ENCODE measurements around the gene TRAF3. TPM values are rescaled to one million over a fixed set of nuclear protein-coding genes. Genes with fewer than 3 reads are reported as not detected.

TRAF3 gene
- total RNA-seq, 1 donor from 2014 or later, result 8.5 TPM

DNA sequence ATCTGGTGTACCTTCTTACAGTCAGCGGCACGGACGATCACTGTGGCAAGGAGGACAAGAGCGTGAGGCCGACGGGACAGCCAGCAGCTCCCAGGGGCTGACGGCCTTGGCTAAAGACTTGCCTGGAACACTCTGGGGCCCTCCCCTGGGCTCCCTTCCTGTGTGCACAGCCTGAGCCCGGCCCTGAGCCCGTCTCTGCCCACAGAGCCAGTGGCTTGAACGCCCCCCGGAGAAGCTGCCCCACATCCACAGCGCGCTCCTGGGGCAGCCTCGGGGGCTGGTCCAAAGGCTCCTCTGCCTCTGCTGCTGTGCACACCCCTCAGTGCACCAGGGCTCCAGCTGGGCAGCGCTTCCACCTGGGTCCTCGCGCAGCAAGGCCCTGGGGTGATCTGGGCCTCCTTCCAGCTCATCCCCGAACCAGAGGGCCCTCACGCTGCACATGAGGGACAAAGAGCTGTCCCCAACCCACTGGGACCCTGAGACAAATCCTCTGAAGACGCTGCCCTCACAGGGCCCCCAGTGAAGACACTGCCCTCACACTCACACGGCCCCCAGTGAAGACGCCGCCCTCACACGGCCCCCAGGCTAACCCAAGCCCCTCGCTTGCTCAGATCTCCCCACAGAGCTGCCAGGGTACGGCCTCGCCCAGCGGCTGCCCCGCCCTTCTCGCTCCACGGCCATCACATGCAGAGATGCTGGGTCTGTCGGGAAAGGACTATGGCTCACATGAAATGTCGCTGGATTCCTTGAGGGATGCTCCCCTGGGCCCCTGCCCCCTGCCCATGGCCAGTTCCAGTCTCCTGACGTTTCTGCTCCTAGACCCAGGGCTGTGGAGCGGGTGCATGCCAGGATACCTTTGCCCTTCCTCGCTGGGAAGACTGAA, 167.4 kb downstream of the TRAF3 start:
- no peak for DNase-seq (ENCODE audit: low spot score)
- ATAC-seq, result no peak

DNA sequence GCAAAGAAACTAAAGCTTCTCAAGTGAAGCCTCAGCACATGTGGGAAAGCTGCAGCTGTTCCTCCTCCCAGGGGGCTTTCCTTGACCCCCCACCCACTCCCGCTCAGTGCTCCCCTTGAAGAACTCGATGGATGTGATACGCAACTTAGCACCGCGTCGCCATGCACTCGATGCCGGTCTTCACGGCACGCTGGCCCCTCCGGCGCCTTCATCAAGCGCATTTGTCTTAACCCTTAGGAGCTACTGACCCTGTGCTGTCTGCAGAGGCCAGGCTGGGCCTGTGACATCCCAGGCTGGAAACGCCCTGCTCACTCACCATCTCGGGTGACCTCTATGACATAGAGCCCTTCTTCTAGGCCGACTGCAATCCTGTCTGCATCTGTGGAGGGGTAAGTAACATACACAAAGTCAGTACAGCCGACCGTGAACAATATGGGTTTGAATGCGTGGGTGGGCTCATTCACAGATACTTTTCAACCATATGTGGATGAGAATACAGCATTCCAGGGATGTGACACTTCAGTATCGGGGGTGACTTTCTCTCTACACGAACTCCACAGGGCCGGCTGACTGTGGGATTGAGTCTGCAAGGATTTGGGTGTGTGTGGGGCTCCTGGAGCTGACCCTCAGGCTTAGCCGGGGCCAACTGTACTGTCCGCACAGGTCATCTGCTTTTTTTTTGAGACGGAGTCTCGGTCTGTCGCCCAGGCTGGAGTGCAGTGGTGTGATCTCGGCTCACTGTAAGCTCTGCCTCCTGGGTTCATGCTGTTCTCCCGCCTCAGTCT, 168.3 kb downstream of the TRAF3 start:
- DNase-seq (ENCODE audit: low spot score) (no peak), ATAC-seq (no peak)

DNA sequence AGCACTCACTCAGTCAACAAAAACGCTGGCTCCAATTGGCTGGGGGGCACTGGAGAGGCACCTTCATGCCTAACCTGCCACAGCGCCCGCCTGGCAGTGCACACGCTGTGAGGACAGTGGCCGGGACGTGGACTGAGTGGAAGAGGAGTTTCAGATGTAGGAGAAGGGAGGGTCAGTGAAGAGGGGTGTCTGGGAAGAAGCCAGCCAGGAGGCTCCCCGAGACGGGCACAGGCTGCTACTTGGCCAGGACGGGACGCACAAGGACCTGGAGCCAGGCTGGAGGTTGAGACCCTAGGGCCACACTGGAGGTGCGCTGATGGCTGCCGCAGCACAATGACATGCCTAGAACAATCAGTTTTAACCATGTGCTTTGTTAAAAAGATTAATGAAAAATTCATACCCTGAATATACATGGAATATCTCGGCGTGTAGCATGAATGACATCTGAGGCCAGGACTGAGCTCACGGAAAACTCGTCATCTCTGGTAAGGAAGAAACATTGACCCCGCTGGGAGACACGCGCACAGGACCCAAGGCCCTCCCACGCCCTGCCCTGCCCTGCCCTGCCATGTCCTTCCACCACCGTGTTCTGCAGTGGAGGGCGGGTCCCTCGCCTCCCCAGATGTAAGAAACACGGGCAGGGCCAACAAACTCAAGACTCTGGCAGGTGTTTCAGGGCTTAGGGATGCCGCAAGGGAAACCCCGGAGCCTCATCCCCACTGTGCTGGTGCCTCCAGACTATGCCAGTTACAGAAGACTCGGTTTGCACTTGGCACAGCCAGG, 170.3 kb downstream of the TRAF3 start:
- DNase-seq (ENCODE audit: low spot score) (no peak), ATAC-seq (no peak)

DNA sequence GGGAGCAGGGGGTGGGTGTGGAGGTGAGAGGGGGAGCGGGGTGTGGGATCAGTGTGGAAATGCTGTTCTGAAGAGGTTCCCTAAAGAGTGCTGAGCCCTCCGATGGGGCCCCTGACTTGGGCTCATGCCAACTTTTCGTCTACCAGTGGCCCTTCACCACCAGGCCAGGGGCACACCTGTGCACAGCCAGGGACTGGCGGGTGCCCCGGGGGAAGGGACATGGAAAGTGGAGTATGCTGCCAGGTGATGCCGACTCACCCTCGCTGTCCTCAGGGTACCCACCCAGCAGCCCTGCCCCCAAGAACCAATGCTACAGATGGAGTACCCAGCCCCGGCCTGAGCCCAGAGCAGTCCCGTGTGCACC, 171.4 kb downstream of the TRAF3 start:
- no peak for DNase-seq (ENCODE audit: low spot score)
- ATAC-seq, result no peak

DNA sequence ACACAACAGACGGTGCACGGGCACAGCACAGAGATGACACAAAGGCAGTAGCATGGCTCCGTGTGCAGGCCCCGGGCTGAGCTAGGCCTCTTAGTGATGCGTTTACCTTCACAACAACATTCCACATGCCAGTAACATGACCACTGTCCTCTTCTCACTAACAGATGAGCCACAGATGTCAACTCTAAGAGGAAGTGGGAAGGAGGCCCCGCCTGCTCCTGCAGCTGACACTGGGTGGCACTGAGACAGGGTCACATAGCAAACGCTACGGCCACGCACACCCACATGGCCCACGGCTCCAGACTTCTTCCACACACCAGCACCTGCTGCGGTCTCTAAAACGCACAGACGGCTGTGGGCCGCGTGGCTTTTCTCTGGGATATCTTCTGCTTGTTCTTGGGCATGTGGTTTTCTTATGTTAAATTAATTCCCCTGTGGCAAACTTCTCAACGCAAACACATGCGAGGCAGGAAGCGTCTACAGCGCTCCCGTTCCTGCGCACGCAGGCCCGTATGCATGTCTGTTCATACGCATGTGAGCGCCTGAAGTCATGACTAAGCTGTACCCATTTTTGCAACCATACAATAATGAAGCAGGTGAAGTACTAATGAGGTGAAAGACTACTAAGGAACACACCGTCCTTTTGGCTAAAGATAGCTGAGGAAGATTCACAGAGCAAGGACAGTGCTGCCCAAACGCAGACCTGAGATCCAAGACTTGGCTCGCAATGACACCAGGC, 172.0 kb downstream of the TRAF3 start:
- DNase-seq (ENCODE audit: low spot score) (no peak), ATAC-seq (no peak)

DNA sequence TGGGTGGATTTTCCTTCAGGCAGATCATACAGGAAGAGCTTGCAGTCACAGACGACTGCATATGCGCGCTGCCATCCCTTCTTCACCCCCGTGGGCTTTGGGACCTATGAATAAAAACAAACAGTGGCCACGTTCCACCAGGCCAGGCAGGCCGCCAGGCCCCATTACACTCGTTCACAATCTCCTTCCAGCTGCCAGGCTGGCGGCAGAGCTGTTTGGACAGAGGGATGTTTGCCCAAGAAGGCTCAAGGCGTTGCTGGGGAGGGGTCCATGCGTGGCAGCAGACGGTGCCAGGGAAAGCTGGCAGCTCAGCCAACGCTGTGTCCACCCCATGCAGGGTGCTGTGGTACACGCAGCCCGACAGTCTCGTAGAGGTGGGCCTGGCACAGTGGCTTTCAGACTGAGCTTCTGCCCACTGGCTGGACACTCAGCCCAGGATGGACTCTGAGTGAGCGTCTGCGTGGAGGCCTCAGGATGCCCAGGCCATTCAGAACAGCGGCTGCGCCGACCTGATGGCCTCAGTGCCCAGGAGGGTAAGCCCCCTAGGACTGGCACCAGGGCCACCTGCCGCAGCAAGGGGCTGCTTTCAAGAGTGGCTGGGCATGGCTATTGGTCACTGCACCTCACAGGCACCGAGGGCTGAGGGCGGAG, 172.7 kb downstream of the TRAF3 start:
- ATAC-seq (peak; percentile 84), DNase-seq (ENCODE audit: low spot score) (peak; percentile 82)

DNA sequence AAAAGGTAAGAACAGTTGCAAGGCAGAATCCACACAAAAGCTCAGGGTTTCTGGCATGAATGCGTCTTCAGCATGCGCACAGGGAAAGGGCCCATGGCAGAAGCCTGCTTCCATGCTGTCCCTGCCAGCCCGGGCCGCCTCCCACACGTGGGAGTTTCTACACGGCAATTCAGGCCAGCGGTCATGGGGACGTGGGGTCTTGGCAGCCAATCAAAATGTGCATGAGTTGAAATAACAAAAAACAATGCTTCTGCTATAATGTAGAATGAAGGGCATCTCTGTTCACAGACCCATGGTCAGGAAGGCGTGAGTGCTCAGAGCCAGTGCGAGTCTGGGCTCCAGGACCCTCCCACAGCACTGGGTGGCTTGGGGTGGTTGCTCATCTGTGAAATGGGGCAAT, 173.8 kb downstream of the TRAF3 start:
- DNase-seq (ENCODE audit: low spot score) (no peak), ATAC-seq (no peak)

DNA sequence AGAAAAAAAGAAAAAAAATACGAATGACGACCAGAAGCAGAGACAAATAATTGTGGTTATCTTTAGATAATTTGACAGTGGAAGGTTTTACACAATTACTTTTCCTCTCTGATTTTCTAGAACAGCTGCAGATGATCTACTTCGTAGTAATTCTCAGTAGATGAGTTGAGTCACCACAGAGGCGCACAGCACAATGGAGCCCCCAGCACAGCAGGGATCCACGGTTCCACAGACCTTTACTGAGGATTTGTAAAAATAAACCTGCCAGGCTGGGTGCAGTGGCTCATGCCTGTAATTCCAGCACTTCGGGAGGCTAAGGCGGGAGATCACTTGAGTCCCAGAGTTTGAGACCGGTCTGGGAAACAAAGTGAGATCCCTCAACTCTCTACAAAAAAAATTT, 174.6 kb downstream of the TRAF3 start:
- ATAC-seq (no peak), DNase-seq (ENCODE audit: low spot score) (no peak)

DNA sequence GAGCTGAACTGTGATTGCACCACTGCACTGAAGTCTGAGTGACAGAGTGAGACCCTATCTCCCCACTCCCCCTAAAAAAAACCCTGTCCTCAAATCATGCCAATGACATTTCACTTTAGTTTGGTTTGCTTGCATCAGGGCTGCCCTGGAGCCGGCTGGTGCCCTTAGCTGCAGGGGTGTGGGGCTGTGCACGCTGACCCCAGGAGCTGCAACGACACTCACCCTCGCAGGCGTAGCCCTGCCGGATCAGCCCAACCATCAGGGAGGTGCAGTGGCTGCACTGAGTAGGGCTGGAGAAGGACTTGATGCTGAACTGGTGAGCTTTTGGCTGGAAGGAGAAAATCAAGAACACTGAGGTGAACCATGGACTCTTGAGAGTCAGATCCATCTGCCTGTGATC, 175.0 kb downstream of the TRAF3 start:
- ATAC-seq (no peak), DNase-seq (ENCODE audit: low spot score) (no peak)

DNA sequence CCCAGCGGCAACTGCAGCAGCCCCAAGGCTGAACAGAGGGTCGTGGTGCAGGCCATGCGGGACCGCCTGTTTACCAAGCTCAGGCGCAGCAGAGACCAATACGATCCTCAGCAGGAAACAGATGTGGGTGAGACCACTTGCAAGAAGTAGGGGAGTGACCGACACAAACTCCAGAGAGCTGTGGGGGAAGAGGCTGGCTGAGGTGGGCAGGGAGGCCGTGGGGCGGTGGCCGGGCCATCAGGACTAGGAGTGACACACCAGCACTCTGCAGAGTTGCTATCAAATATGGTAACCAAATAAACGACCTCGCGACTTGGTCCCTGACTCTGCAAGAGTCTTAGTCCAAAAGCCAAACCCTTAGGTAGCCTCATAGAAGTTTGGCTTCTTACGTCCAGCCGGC, 175.9 kb downstream of the TRAF3 start:
- ATAC-seq, result no peak
- DNase-seq (ENCODE audit: low spot score), result no peak

DNA sequence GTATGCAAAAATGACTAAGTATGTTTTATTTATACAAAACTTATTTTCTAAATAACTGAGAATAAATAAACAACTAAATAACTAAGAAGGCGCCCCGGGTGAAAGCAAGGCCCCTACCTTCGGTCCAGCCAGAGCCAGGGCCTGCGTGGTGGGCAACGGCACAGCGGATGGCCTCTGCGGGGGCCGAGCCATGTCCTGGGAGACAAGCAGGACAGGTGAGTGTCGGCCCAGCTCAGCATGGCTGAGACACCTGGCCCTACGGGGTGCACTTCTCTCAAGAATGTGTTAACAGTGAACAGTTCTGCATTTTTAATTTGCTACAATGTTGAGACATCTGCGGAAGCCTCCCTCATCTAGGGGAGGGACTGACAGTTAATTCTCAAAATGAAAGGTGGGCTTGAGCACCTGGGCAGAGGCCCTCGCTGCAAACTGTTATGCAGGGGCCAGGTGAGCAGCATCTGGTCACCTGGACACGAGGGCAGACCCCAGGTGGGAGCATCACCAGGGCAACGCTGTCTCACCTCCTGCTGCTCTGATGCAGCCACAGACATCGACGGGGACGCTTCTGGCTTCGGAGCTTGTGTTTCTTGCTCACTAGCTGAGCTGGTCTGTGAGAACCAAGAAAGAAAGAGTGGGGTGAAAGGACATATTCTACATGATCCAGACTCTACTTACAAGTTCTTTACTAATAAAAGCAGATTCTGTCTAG, 177.0 kb downstream of the TRAF3 start:
- no peak for ATAC-seq
- no peak for DNase-seq (ENCODE audit: low spot score)

DNA sequence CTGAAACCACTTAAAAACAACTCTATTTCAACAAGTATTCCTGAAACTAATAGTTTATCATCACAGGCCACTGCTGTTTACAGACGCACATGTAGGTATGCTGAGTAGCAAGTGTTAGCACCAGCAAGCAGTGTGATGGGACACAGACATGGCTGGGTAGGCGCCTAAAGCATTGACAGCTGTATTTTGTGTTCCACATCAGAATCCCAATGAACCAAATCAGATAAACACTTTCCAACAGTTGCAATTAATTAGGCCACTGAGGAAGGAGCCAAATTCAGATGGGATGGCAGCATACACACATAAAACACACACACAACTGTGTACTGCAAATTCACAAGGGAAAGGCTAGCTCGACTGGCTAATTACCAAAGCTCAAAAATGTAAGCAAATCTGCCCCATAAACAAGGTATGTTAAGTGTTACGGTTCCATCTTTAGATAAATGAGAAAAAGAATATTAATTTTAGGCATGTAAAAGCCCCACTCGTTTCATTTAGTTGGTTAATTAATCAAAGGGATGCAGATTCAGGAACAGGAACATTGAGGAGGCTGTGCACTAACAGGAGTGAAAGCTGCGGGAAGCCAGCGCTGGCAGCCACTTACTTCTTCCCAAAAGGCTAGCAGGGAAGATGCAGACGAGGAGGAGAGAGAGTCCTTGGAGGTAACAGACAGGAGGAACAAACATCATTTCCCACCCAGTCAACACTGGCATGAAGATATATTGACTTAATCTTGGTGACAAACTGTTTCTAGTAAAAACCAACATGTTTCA, 178.6 kb downstream of the TRAF3 start:
- DNase-seq (ENCODE audit: low spot score) (no peak), ATAC-seq (no peak)

DNA sequence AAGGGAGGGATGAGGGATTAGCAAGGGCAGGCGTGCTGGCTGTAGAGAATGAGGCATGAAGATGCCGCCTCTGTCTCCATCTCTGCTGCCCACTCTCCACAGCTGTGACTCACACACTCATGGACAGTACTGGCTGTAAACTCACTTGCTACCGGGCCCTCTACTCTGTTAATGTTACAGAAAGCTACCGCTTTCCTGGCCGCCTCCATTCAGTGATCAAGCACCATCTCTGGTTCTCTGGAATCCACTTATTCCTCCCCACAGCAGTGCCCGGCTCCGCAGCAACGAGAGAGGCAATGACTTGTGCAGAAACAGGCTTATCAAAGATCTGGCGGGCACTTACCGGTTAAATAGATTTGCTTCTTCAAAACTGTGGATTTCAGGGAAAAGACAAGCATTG, 180.0 kb downstream of the TRAF3 start:
- DNase-seq (ENCODE audit: low spot score) (no peak), ATAC-seq (no peak)

DNA sequence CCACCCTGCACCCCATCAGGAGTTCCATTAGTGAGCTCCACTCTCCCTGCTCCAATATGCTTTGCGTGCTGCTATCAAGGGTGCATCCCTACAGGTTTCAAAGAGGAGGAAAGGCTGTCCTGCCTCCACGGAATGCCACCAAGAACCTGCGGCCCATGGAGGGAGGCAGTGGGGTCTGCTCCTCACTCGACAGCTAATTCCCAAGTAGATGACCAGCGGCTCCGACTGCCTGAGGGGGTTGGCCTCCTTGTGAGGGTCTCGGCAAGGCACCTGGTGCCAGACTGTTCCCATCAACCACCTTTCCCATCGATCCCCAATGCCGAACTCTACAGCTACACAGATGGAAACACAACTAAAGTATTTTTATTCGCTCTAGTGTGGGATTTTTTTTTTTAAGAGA, 181.2 kb downstream of the TRAF3 start:
- DNase-seq (ENCODE audit: low spot score) (no peak), ATAC-seq (no peak)

Other genes with a start within 250 kb of the TRAF3 start
- 8.9 TPM for gene RCOR1, start 184.8 kb upstream of the TRAF3 start, total RNA-seq
- 56.0 TPM for gene AMN, start 145.2 kb downstream of the TRAF3 start, total RNA-seq

Data from left lobe of liver (tissue), 2 donors.